GM11168 (cell line): ENCODE data around the gene RNF111.

ENCODE experiments used
- in situ Hi-C: fragments of 300-500 bp; cut with MboI; formaldehyde crosslinking; loops from one replicate; pipeline ENCODE4 v1.12.0; 2022; ENCODE audit warnings: low sequenced_read_pairs; ENCODE audit not compliant: unreplicated experiment

RNF111 gene

GRCh38 chr15:59051873-59052861 is 64.7 kb downstream of the RNF111 start:
- in situ Hi-C loops: no loop called here

- in situ Hi-C loops: no loop called here
Measured at GRCh38 chr15:59052915-59053407, 65.5 kb downstream of the RNF111 start.

- in situ Hi-C loops: no loop called here
Measured at GRCh38 chr15:59053482-59053881, 66.0 kb downstream of the RNF111 start.

GRCh38 chr15:59059076-59059597 is 71.7 kb downstream of the RNF111 start:
- in situ Hi-C loops: no loop called here

- in situ Hi-C loops: no loop called here
Measured at GRCh38 chr15:59060348-59060747, 72.9 kb downstream of the RNF111 start.

- in situ Hi-C loops: no loop called here
Measured at GRCh38 chr15:59063042-59063441, 75.6 kb downstream of the RNF111 start.

GRCh38 chr15:59069430-59069829 is 82.0 kb downstream of the RNF111 start:
- in situ Hi-C loops: no loop called here

GRCh38 chr15:59074607-59075006 is 87.1 kb downstream of the RNF111 start:
- in situ Hi-C loops: no loop called here

GRCh38 chr15:59087731-59088130 is 100.3 kb downstream of the RNF111 start:
- in situ Hi-C loops: no loop called here

- in situ Hi-C loops: no loop called here
Measured at GRCh38 chr15:59094077-59094476, 106.6 kb downstream of the RNF111 start.

GRCh38 chr15:59096429-59096828 is 109.0 kb downstream of the RNF111 start:
- in situ Hi-C loops: no loop called here

- in situ Hi-C loops: no loop called here
Measured at GRCh38 chr15:59099162-59099685, 111.8 kb downstream of the RNF111 start.

- in situ Hi-C loops: no loop called here
Measured at GRCh38 chr15:59104602-59104911, 117.1 kb downstream of the RNF111 start.

GRCh38 chr15:59104912-59105732 is 117.7 kb downstream of the RNF111 start, which contains the start of gene CCNB2:
Gene CCNB2 (plus strand): TSS chr15:59105146. CDS start chr15:59105269, 123 bp downstream.
- in situ Hi-C loops: no loop called here

- in situ Hi-C loops: no loop called here
Measured at GRCh38 chr15:59105854-59106253, 118.4 kb downstream of the RNF111 start.

- in situ Hi-C loops: no loop called here
Measured at GRCh38 chr15:59111251-59111650, 123.8 kb downstream of the RNF111 start.

GRCh38 chr15:59115047-59115446 is 127.6 kb downstream of the RNF111 start:
- in situ Hi-C loops: no loop called here

GRCh38 chr15:59116141-59116540 is 128.7 kb downstream of the RNF111 start:
- in situ Hi-C loops: no loop called here

GRCh38 chr15:59116771-59117170 is 129.3 kb downstream of the RNF111 start:
- in situ Hi-C loops: no loop called here

GRCh38 chr15:59119625-59120024 is 132.2 kb downstream of the RNF111 start:
- in situ Hi-C loops: no loop called here
